ENCODE results near the gene DLGAP1.
"Not testable (repeated sequence)": the region's sequence is repeated elsewhere in the genome, so short reads cannot be mapped to it uniquely, and the experiment has no call there.

Gene DLGAP1

DNA sequence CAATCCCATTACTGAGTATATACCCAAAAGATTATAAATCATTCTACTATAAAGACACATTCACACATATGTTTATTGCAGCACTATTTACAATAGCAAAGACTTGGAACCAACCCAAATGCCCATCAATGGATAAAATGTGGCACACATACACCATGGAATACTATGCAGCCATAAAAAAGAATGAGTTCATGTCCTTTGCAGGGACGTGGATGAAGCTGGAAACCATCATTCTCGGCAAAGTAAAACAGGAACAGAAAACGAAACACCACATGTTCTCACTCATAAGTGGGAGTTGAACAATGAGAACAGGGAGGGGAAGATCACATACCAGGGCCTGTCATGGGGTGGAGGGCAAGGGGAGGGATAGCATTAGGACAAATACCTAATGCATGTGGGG lies 167.8 kb downstream of the DLGAP1 start:
- DNase-seq (ENCODE audit: low spot score), result not testable (repeated sequence)

GRCh38 chr18:4286256-4286655 lies 168.9 kb downstream of the DLGAP1 start:
- no peak for DNase-seq (ENCODE audit: low spot score)

DNA sequence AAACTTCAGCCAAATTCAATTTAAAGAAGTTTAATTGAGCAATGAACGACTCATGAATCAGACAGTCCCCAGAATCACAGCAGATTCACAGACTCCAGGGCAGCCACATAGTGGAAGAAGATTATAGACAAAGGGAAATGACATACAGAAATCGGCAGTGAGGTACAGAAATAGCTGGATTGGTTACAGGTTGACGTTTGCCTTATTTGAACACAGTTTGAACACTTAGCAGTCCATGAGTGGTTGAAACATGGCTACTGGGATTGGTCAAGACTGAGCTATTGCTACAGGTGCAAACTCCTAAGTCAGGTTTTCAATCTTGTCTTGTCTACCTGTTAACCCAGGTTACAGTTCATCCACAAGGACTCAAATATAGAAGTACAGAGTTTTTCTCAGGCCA lies 169.6 kb downstream of the DLGAP1 start:
- no peak for DNase-seq (ENCODE audit: low spot score)

- peak; percentile 2 for DNase-seq (ENCODE audit: low spot score)
These were observed 170.6 kb downstream of the DLGAP1 start for GRCh38 chr18:4284528-4284927.

- peak; percentile 45 for DNase-seq (ENCODE audit: low spot score)
These were observed 171.3 kb downstream of the DLGAP1 start for GRCh38 chr18:4283746-4284291.

DNA sequence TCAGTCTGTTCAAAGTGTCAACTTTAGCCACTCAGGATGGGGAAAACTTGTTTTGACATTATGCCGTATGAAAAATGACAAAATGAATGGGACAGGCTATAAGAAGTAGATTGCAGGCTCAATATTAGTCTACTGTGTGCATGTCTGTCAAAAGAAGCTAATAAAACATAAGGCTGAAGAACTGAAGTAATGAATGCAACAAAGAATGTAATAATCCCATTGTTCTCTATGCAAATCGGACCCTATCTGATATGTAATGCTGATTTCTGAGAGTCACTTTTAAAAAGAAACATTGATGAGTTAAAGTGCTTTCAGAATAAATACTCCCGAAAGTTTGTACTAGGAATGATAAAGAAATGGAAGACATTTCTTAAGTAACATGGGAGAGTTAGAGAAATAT lies 172.2 kb downstream of the DLGAP1 start:
- no peak for DNase-seq (ENCODE audit: low spot score)

DNA sequence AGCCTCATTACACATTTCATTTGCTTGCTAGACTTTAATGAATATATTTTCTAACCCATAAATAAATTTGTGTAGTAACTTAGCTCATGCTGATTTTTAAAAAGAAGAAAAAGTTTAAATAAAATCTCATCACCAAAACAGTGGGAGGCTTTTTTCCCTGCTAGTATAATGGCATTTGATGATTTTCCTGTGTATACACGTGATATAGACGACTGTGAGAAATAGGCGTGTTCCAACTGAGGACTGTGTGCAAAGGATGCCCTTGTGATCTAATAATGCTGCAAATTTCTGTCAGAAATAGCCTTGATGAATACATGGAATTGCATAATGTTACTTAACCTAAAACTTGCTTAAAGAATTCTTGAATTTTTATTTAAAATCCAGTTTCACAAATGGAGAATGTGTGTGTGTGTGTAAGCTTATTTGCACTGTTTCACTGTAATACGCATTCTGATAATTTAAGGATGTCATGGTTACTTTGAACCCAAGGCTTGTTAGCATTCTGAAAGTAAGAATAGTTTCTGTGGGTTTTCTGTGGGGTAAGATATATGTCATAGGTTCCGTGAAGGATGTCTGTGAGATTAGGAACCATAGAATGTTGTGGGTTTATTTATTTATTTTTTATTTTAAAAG lies 178.0 kb downstream of the DLGAP1 start:
- DNase-seq (ENCODE audit: low spot score), result no peak

- DNase-seq (ENCODE audit: low spot score), result no peak
These were observed 183.2 kb downstream of the DLGAP1 start for GRCh38 chr18:4271952-4272351.

DNA sequence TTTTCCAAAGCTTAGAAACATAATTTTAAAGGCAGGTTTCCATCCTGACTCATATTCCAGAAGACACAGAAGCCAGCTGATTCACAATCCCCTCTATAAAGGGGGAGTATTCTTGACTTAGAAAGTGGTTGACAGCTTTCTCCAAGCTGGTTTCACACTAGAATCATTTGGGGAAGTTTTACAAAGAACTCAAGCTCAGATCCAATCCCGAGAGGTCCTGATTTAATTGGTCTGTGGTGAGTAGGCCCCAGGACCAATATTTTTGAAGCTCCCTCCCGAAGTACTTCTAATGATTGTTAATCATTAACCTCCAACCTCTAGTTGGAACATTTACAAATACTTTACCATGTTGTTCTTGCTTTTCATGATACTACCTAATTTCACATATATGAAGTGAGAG lies 184.1 kb downstream of the DLGAP1 start:
- no peak for DNase-seq (ENCODE audit: low spot score)

- no peak for DNase-seq (ENCODE audit: low spot score)
These were observed 185.1 kb downstream of the DLGAP1 start for GRCh38 chr18:4270016-4270415.

GRCh38 chr18:4267641-4268040 lies 187.5 kb downstream of the DLGAP1 start:
- no peak for DNase-seq (ENCODE audit: low spot score)

GRCh38 chr18:4264347-4264791 lies 190.7 kb downstream of the DLGAP1 start:
- DNase-seq (ENCODE audit: low spot score), result no peak

GRCh38 chr18:4260107-4260506 lies 195.0 kb downstream of the DLGAP1 start:
- no peak for DNase-seq (ENCODE audit: low spot score)

GRCh38 chr18:4256766-4257417 lies 198.2 kb downstream of the DLGAP1 start:
- no peak for DNase-seq (ENCODE audit: low spot score)

DNA sequence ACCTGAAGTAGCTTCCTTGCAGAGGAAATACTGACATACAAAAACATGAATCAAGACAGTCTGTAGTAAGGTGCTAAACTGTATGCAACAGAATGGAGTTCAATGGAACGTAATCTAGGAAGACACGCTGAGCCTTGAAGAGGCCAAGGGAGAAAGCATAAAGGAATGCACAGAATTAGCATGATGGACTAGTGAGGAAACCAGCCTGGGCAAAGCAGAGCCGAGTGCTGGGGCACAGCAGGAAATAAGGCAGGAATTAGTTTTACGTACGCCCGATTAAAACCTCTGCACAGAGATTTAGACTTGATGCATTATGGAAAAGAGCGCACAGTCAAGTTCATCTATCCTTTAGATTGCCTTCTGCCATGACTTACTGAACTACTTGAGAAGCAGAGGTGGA lies 200.3 kb downstream of the DLGAP1 start:
- no peak for DNase-seq (ENCODE audit: low spot score)

GRCh38 chr18:4252829-4253228 lies 202.3 kb downstream of the DLGAP1 start:
- DNase-seq (ENCODE audit: low spot score), result no peak

GRCh38 chr18:4251873-4252272 lies 203.2 kb downstream of the DLGAP1 start:
- no peak for DNase-seq (ENCODE audit: low spot score)

DNA sequence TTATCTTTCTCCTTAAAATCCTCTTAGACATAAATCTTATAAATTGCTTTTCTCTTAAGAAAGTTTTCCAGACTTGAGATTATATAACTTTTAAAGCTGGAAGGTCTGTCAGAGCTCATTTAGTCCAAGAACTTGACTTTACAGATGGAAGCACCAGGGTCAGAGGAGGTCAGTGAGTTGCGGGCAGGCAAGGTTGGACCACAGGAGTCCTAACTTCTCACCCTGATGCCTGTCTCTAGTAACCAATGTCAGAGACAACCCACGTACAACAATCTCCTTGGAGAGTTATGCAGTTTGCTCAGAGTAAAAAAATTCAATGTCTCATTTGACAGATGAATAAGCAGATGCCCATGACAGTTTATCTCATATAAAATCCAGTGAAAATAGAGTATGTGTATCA lies 203.9 kb downstream of the DLGAP1 start:
- no peak for DNase-seq (ENCODE audit: low spot score)

- DNase-seq (ENCODE audit: low spot score), result no peak
These were observed 205.0 kb downstream of the DLGAP1 start for GRCh38 chr18:4250141-4250540.

- DNase-seq (ENCODE audit: low spot score), result no peak
These were observed 206.4 kb downstream of the DLGAP1 start for GRCh38 chr18:4248686-4249085.

GRCh38 chr18:4246374-4246773 lies 208.7 kb downstream of the DLGAP1 start:
- no peak for DNase-seq (ENCODE audit: low spot score)

DNA sequence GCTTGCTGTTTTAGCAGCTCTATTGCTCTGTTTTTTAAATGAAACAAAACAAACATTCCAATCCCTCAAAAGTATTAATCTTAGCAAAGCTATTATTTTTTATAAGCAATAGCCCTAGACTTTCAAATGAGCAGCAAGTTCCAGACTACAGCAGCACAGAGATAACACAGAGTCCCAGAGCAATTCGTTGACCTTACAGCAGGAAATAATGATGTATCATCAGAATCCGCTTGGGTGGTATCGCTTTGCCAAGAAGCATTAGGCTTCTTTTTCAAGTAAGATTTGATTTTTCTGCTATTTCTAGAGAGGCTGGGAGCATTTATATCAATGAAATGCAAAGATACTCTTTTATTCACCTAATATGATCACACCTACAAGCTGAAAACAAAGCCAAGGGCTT lies 209.7 kb downstream of the DLGAP1 start:
- DNase-seq (ENCODE audit: low spot score), result no peak

DNA sequence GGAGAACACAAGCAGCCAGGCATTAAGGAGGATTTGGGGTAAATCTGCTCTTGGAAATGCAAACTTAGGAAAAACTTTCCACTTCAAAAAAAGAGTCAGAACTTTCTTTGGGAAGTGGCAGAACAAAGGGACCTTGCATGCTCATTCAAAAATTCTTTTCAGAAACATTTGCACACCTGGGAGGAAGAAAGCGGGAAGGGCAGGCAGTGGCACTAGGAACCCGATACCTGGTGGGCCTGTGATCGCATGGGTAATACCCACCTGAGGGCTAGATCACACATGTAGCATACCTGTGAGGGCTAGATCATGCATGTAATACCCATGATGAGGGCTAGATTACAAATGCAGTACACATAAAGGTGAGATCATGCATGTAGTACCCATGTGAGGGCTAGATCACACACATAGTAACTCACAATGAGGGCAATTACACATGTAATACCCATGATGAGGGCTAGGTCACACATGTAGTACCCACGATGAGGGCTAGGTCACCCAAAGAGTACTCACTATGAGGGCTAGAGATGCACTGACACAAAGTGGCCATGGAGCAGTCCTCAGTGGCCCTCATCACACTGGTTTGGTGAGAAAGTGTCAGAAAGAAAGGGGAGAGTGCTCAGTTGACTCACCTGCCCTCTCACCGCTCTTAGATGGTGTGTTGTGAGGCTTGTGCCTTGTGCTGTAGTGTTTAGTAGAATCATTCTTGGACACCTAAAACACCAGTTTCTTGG lies 212.5 kb downstream of the DLGAP1 start:
- no peak for DNase-seq (ENCODE audit: low spot score)
